Lung (tissue), 12 donors: ENCODE results near the gene AHCY. TPM values are rescaled to one million over a fixed set of nuclear protein-coding genes. Genes with fewer than 3 reads are reported as not detected.
"Not testable (repeated sequence)": the region's sequence is repeated elsewhere in the genome, so short reads cannot be mapped to it uniquely, and the experiment has no call there.

ENCODE experiments used
- ATAC-seq: fragments of 200-7000 bp; cut with Tn5 transposase; one replicate; pipeline ENCODE4 v1.9.1; 2020; ENCODE audit warnings: moderate number of reproducible peaks; ENCODE audit not compliant: insufficient read depth, low FRiP score
- DNase-seq, 3 donors: peaks; one replicate each; pipeline ENCODE4 v3.0.0-alpha.2; 2013 to 2017
- H3K27ac ChIP-seq, 2 donors: one replicate each; pipeline ENCODE4 v1.5.1; 2013; ENCODE audit warnings: mild to moderate bottlenecking in 2 of 2, moderate library complexity in 2 of 2, control low read depth in 1 of 2, inconsistent platforms in 1 of 2, low read depth in 1 of 2, low read length in 1 of 2
- H3K27me3 ChIP-seq, 3 donors: one replicate each; pipeline ENCODE4 v1.5.1; 2013; ENCODE audit warnings: low read length in 2 of 3; ENCODE audit not compliant: control insufficient read depth in 3 of 3, insufficient read depth in 3 of 3
- H3K36me3 ChIP-seq, 4 donors: one replicate each; pipeline ENCODE4 v1.5.1; 2013; ENCODE audit warnings: low read length in 4 of 4, mild to moderate bottlenecking in 1 of 4, moderate library complexity in 1 of 4; ENCODE audit not compliant: control insufficient read depth in 4 of 4, insufficient read depth in 4 of 4
- H3K4me1 ChIP-seq, 5 donors: one replicate each; pipeline ENCODE4 v1.5.1; 2013; ENCODE audit warnings: low read length in 5 of 5, mild to moderate bottlenecking in 2 of 5, moderate library complexity in 1 of 5; ENCODE audit not compliant: control insufficient read depth in 5 of 5, insufficient read depth in 5 of 5
- H3K4me3 ChIP-seq: one replicate; pipeline ENCODE4 v1.5.1; 2013; ENCODE audit warnings: mild to moderate bottlenecking, control low read depth, moderate library complexity
- H3K9ac ChIP-seq, 2 donors: one replicate each; pipeline ENCODE4 v1.5.1; 2013; ENCODE audit warnings: low read length in 2 of 2, control low read depth in 1 of 2; ENCODE audit not compliant: insufficient read depth in 1 of 2
- H3K9me3 ChIP-seq, 4 donors: one replicate each; pipeline ENCODE4 v1.5.1; 2013; ENCODE audit warnings: low read length in 3 of 4, mild to moderate bottlenecking in 1 of 4, moderate library complexity in 1 of 4; ENCODE audit not compliant: control insufficient read depth in 4 of 4, insufficient read depth in 3 of 4
- WGBS, 2 donors: extraction: QIAGEN DNeasy Blood & Tissue Kit; methylation state at CpG; one replicate each; pipeline ENCODE4 v1.1.7; 2013; 5-methylcytosine and 5-hydroxymethylcytosine counted together
- polyA plus RNA-seq, 2 donors: library from polyadenylated mRNA; stranded (reverse); fragments of 200-250 nt; gene quantifications; one replicate each; pipeline ENCODE4 v1.2.1, GENCODE V29; 2013
- total RNA-seq, 2 donors: library from RNA; depleted of rRNA in 1 of 2; stranded (reverse); fragments of >200 nt in 1 of 2; gene quantifications; one replicate each; pipeline ENCODE4 v1.2.1, GENCODE V29; 2014 to 2021
- TF ChIP-seq, protein P1 (sequence below): IDR thresholded peaks from 2 replicates; pipeline ENCODE4 v1.5.1; 2012; ENCODE audit warnings: mild to moderate bottlenecking; ENCODE audit errors: control extremely low read depth, extremely low read depth
- donor health status: control.
- donor health status: control.
- donor health status: Bipolar disorder and iron deficiency.
- donor health status: healthy.
- donor health status: DM: yes; HTN: yes; CAD: no.

AHCY gene
- total and polyA plus RNA-seq, 4 donors, result 40.2 to 116 (median 105) TPM

DNA sequence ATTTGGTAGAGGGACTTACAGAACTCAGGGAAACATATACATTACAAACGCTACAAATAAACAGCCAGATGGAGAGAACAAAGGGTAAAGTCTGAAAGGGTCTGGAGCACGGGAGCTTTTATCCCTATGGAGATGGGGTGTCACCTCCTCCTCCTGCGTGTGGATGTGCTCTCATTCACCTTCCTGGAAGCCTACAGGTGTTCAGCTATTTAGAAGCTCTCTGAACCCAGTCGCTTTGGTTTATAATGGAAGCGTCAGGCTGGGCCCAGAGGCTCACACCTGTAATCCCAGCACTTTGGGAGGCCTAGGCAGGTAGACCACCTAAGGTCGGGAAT is 42.2 kb upstream of the AHCY start:
- WGBS, 2 donors, result 90 to 91% methylated on average over 6 of the region's 6 CpGs
- DNase-seq, result no peak
- no peak for ATAC-seq
- Histone ChIP-seq H3K9me3 (no peaks in the 10 kb centered on the region), H3K27me3 (no peaks in the 10 kb centered on the region), H3K9ac (no peak overlapping the region), H3K36me3 (no peaks in the 10 kb centered on the region), H3K4me3 (no peak overlapping the region), H3K4me1 (no peaks in the 10 kb centered on the region), H3K27ac (no peak overlapping the region)
- TF ChIP-seq, protein P1, sequence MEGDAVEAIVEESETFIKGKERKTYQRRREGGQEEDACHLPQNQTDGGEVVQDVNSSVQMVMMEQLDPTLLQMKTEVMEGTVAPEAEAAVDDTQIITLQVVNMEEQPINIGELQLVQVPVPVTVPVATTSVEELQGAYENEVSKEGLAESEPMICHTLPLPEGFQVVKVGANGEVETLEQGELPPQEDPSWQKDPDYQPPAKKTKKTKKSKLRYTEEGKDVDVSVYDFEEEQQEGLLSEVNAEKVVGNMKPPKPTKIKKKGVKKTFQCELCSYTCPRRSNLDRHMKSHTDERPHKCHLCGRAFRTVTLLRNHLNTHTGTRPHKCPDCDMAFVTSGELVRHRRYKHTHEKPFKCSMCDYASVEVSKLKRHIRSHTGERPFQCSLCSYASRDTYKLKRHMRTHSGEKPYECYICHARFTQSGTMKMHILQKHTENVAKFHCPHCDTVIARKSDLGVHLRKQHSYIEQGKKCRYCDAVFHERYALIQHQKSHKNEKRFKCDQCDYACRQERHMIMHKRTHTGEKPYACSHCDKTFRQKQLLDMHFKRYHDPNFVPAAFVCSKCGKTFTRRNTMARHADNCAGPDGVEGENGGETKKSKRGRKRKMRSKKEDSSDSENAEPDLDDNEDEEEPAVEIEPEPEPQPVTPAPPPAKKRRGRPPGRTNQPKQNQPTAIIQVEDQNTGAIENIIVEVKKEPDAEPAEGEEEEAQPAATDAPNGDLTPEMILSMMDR, result no peak

DNA sequence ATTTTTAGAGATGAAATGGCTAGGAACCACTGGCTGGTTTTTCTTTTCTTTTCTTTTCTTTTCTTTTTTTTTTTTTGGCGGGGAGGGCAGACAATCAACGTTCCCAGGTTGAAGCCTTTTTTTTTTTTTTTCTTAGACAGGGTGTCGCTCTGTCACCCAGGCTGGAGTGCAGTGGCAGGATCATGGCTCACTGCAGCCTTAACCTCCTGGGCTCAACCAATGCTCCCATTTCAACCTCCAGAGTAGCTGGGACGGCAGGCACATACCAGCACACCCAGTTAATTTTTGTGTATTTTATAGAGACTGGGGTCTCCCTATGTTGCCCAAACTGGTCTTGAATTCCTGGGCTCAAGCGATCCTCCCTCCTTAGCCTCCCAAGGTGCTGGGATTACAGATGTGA is 41.1 kb upstream of the AHCY start:
- Histone ChIP-seq H3K9ac (no peak overlapping the region), H3K27ac (no peak overlapping the region), H3K27me3 (no peaks in the 10 kb centered on the region), H3K4me3 (no peak overlapping the region), H3K9me3 (no peaks in the 10 kb centered on the region), H3K36me3 (no peaks in the 10 kb centered on the region), H3K4me1 (no peaks in the 10 kb centered on the region)
- no peak for ATAC-seq
- TF ChIP-seq, protein P1, result no peak
- 85 to 89% methylated on average over 5 of the region's 5 CpGs for WGBS, 2 donors
- no peak for DNase-seq

DNA sequence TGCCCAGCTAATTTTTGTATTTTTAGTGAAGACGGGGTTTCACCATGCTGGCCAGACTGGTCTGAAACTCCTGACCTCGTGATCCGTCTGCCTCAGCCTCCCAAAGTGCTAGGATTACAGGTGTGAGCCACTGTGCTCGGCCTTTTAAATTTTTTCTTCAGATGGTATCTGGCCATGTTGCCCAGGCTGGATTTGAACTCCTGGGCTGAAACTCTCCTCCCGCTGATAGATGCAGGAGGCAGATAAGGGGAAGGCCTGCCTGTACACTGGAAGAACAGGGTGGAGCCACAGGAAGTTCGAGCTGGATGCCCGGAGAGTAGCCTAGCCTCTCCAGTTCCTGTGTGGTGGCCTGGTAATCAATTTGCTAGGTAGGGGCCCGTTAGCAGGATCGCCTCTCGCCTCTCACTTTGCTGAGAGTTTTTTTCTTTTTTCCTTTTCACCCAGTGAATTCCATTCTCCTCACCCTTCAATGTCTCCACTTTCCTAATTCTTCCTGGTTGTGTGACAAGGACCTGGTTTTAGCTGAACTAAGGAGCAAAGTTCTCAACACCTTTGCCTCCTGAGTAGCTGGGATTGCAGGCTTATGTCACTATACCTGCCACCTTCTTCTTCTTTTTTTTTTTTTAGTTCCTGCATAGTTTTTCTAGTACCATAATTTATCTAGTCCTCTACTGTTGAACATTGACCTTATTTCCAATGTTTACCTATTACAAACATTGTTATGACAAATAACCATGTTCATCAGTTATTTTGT is 40.5 kb upstream of the AHCY start:
- TF ChIP-seq, protein P1, result no peak
- WGBS, 2 donors, result 78 to 84% methylated on average over 10 of the region's 10 CpGs
- Histone ChIP-seq H3K4me3 (no peak overlapping the region), H3K4me1 (no peaks in the 10 kb centered on the region), H3K36me3 (no peaks in the 10 kb centered on the region), H3K9me3 (no peaks in the 10 kb centered on the region), H3K27me3 (no peaks in the 10 kb centered on the region), H3K9ac (no peak overlapping the region), H3K27ac (no peak overlapping the region)
- DNase-seq, result no peak
- ATAC-seq, result no peak

DNA sequence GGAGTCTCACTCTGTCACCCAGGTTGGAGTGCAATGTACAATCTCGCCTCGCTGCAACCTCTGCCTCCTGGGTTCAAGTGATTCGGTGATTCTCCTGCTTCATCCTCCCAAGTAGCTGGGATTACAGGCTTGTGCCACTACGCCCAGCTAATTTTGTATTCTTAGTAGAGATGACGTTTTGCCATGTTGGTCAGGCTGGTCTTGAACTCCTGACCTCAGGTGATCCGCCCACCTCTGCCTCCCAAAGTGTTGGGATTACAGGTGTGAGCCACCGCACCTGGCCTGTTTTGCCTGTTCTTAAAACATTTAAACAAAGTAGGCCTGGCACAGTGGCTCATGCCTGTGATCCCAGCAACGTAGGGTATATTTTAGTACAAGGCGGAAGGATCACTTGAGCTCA is 38.0 kb upstream of the AHCY start:
- H3K27ac ChIP-seq, H3K27me3 ChIP-seq, H3K4me1 ChIP-seq, H3K36me3 ChIP-seq, H3K9me3 ChIP-seq, DNase-seq, H3K9ac ChIP-seq, H3K4me3 ChIP-seq, ATAC-seq: not testable (repeated sequence)
- 96 to 97% methylated on average over 9 of the region's 9 CpGs for WGBS, 2 donors

DNA sequence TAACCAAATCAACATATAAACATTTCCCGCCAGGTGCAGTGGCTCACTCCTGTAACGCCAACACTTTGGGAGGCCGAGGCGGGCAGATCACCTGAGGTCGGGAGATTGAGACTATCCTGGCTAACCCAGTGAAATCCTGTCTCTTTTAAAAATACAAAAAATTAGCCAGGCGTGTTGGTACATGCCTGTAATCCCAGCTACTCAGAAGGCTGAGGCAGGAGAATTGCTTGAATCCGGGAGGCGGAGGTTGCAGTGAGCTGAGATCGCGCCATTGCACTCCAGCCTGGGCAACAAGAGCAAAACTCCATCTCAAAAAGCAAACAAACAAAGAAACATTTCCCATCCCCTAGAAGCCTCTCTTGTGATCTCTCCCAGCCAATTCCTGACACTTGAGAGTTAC is 37.6 kb upstream of the AHCY start:
- not testable (repeated sequence) for DNase-seq
- WGBS, 2 donors, result 87 to 92% methylated on average over 9 to 10 of the region's 10 CpGs

More for the DNA sequence above, 37.6 kb upstream of the AHCY start:
- H3K9ac ChIP-seq, H3K9me3 ChIP-seq, H3K4me1 ChIP-seq, H3K36me3 ChIP-seq, H3K27ac ChIP-seq, ATAC-seq, H3K27me3 ChIP-seq, H3K4me3 ChIP-seq: not testable (repeated sequence)
